ENCODE data around the gene SYNPO.

The SYNPO gene

DNA sequence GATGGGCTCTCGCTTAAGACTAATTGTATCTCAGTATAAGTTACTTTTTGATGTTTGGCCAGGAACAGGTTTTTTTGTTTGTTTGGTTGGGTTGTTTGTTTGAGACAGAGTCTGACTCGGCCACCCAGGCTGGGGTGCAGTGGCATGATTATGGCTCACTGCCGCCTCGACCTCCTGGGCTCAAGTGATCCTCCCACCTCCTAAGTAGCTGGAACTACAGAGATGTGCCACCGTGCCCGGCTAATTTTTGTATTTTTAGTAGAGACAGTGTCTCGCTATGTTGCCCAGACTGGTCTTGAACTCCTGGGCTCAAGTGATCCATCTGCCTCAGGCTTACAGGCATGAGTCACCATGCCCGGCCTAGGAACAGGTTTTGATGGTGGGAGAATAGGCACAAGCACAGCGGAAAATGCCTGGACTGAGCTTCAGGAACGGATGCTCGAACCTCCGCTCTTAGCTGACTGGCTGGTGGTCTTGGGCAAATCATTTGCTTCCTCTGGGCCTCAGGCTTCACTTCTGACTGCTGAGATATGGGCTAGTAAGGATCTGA, 11.4 kb upstream of the SYNPO start:
- Histone ChIP-seq H3K4me3 (ENCODE audit: insufficient read depth, low read length, poor library complexity, severe bottlenecking) (no peak overlapping the region), H3K9ac (ENCODE audit: low read length) (no peak overlapping the region), H3K79me2 (ENCODE audit: insufficient read depth, low read length) (no peaks in the 10 kb centered on the region), H3K27ac (ENCODE audit: low read depth, low read length) (no peak overlapping the region), H3F3A (ENCODE audit: insufficient read depth) (no peaks in the 10 kb centered on the region), H3K9me3 (ENCODE audit: insufficient read depth, low read length) (no peaks in the 10 kb centered on the region), H3K9me2 (replicated peaks; ENCODE audit: insufficient read depth, low read length) (no peaks in the 10 kb centered on the region), H3K4me2 (ENCODE audit: low read depth, low read length, poor library complexity, severe bottlenecking) (no peak overlapping the region), H2AFZ (ENCODE audit: low read depth, low read length, severe bottlenecking) (no peak overlapping the region), H3K36me3 (ENCODE audit: low read length) (no peaks in the 10 kb centered on the region), H3K27me3 (ENCODE audit: low read length) (0 out of 2 replicates have a peak, but pooled peaks cover under 1% of the 10 kb centered on the region), H4K20me1 (ENCODE audit: low read depth, low read length) (no peaks in the 10 kb centered on the region)
- no peak for TF ChIP-seq EZH2phosphoT487 (conservative IDR thresholded peaks at IDR 0.05; ENCODE audit: low read length)
- TF ChIP-seq, protein P1, sequence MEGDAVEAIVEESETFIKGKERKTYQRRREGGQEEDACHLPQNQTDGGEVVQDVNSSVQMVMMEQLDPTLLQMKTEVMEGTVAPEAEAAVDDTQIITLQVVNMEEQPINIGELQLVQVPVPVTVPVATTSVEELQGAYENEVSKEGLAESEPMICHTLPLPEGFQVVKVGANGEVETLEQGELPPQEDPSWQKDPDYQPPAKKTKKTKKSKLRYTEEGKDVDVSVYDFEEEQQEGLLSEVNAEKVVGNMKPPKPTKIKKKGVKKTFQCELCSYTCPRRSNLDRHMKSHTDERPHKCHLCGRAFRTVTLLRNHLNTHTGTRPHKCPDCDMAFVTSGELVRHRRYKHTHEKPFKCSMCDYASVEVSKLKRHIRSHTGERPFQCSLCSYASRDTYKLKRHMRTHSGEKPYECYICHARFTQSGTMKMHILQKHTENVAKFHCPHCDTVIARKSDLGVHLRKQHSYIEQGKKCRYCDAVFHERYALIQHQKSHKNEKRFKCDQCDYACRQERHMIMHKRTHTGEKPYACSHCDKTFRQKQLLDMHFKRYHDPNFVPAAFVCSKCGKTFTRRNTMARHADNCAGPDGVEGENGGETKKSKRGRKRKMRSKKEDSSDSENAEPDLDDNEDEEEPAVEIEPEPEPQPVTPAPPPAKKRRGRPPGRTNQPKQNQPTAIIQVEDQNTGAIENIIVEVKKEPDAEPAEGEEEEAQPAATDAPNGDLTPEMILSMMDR (IDR thresholded peaks at IDR 0.05; ENCODE audit: insufficient read depth, low read length, poor library complexity, severe bottlenecking) = no peak

DNA sequence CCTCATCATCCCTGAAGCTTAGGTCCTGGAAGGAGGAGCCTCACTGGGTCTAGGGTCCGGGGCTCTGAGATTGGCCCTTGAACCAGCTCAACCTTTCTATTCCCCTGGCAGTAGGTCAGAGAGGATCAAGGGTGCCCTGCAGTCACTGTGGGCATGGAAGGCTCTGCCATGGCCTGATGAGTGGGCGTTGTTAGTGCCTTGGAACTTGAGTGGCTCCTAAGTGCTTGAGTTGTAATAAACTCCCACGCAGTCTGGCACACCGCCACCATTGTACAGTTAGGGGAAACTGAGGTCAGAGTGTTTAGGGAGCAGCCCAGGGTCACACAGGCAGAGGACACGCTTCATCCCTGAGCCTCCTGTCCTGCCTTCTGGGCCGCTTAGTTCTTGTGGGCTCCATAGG, 10.4 kb upstream of the SYNPO start:
- Histone ChIP-seq H4K20me1 (ENCODE audit: low read depth, low read length) (no peaks in the 10 kb centered on the region), H3F3A (ENCODE audit: insufficient read depth) (no peaks in the 10 kb centered on the region), H3K27ac (ENCODE audit: low read depth, low read length) (no peak overlapping the region), H3K4me3 (ENCODE audit: insufficient read depth, low read length, poor library complexity, severe bottlenecking) (no peak overlapping the region), H3K9me3 (ENCODE audit: insufficient read depth, low read length) (no peaks in the 10 kb centered on the region), H3K9ac (ENCODE audit: low read length) (no peak overlapping the region), H3K9me2 (replicated peaks; ENCODE audit: insufficient read depth, low read length) (no peaks in the 10 kb centered on the region), H3K4me2 (ENCODE audit: low read depth, low read length, poor library complexity, severe bottlenecking) (no peak overlapping the region), H3K36me3 (ENCODE audit: low read length) (no peaks in the 10 kb centered on the region), H2AFZ (ENCODE audit: low read depth, low read length, severe bottlenecking) (no peak overlapping the region), H3K79me2 (ENCODE audit: insufficient read depth, low read length) (no peaks in the 10 kb centered on the region), H3K27me3 (ENCODE audit: low read length) (no peaks in the 10 kb centered on the region)
- TF ChIP-seq, protein P1 (IDR thresholded peaks at IDR 0.05; ENCODE audit: insufficient read depth, low read length, poor library complexity, severe bottlenecking) = no peak
- no peak for TF ChIP-seq EZH2phosphoT487 (conservative IDR thresholded peaks at IDR 0.05; ENCODE audit: low read length)

DNA sequence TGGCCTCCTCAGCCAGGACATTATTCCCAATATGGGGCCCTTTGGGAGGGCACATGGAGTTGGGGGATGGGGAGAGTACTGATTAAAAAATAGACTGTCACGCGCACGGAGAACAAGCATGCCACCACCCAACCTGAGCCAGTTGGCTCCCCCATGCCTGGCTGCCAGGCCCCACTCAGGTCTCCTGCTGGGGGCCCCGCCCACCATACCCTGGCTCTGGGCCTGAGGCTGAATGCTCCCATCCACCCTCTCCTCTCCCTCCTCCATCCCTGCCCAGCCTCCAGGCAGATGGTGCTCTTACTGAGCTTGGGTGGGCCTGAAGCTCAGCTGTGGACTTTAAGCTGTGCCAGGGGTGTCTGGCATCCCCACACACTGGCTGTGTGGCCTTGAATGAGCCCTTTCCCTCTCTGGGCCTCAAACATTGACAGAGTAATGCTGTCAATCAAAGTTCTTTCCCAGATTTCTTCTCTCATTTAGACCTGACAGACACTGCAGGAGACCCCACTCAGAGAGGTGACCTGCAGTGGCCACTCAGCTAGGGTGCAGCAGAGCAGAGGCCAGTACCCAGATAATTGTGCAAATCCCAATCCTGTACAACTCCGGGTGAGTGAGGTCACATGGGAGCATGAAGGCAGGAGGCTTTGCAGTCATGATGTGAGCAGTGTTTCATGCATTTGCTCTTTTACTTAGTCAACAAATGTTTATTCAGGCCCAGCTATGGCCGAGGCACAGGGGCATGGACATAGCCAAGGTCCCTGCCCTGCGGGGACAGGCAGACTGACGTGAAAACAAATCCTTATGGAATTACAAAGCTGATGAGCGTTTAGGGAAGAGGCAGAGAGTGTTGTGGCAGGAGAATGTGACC, 9.8 kb upstream of the SYNPO start:
- no peak overlapping the region for H3K4me2 ChIP-seq (ENCODE audit: low read depth, low read length, poor library complexity, severe bottlenecking)
- TF ChIP-seq EZH2phosphoT487 (conservative IDR thresholded peaks at IDR 0.05; ENCODE audit: low read length) = no peak
- TF ChIP-seq, protein P1 (IDR thresholded peaks at IDR 0.05; ENCODE audit: insufficient read depth, low read length, poor library complexity, severe bottlenecking) = no peak
- H3K9ac ChIP-seq (ENCODE audit: low read length) = no peak overlapping the region
- H3K4me3 ChIP-seq (ENCODE audit: insufficient read depth, low read length, poor library complexity, severe bottlenecking) = no peak overlapping the region
- no peaks in the 10 kb centered on the region for H3K79me2 ChIP-seq (ENCODE audit: insufficient read depth, low read length)
- H3K9me2 ChIP-seq (replicated peaks; ENCODE audit: insufficient read depth, low read length) = no peaks in the 10 kb centered on the region
- no peaks in the 10 kb centered on the region for H3K27me3 ChIP-seq (ENCODE audit: low read length)
- H3K36me3 ChIP-seq (ENCODE audit: low read length) = no peaks in the 10 kb centered on the region
- no peaks in the 10 kb centered on the region for H3F3A ChIP-seq (ENCODE audit: insufficient read depth)
- H2AFZ ChIP-seq (ENCODE audit: low read depth, low read length, severe bottlenecking) = no peak overlapping the region
- H4K20me1 ChIP-seq (ENCODE audit: low read depth, low read length) = no peaks in the 10 kb centered on the region
- no peak overlapping the region for H3K27ac ChIP-seq (ENCODE audit: low read depth, low read length)
- no peaks in the 10 kb centered on the region for H3K9me3 ChIP-seq (ENCODE audit: insufficient read depth, low read length)
